ENCODE results near the gene FTSJ1. TPM values are rescaled to one million over a fixed set of nuclear protein-coding genes. Genes with fewer than 3 reads are reported as not detected.

The FTSJ1 gene, protein sequence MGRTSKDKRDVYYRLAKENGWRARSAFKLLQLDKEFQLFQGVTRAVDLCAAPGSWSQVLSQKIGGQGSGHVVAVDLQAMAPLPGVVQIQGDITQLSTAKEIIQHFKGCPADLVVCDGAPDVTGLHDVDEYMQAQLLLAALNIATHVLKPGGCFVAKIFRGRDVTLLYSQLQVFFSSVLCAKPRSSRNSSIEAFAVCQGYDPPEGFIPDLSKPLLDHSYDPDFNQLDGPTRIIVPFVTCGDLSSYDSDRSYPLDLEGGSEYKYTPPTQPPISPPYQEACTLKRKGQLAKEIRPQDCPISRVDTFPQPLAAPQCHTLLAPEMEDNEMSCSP
- 50.7 and 50.8 TPM in 2 replicates for total RNA-seq

GRCh38 chrX:48475774-48476577, at the start of gene FTSJ1:
Gene FTSJ1 (plus strand): TSS chrX:48476199. CDS start chrX:48478048, 1,849 bp downstream.

GRCh38 chrX:48470110-48470832, 5.7 kb upstream of the FTSJ1 start, which contains the start of gene SLC38A5:
Gene SLC38A5 (minus strand): TSS chrX:48470260. CDS start chrX:48467924, 2,336 bp downstream.

GRCh38 chrX:48508400-48509244, 32.6 kb downstream of the FTSJ1 start, which contains the start of gene PORCN:
Gene PORCN (plus strand): TSS chrX:48508992. CDS start chrX:48509821, 829 bp downstream.

DNA sequence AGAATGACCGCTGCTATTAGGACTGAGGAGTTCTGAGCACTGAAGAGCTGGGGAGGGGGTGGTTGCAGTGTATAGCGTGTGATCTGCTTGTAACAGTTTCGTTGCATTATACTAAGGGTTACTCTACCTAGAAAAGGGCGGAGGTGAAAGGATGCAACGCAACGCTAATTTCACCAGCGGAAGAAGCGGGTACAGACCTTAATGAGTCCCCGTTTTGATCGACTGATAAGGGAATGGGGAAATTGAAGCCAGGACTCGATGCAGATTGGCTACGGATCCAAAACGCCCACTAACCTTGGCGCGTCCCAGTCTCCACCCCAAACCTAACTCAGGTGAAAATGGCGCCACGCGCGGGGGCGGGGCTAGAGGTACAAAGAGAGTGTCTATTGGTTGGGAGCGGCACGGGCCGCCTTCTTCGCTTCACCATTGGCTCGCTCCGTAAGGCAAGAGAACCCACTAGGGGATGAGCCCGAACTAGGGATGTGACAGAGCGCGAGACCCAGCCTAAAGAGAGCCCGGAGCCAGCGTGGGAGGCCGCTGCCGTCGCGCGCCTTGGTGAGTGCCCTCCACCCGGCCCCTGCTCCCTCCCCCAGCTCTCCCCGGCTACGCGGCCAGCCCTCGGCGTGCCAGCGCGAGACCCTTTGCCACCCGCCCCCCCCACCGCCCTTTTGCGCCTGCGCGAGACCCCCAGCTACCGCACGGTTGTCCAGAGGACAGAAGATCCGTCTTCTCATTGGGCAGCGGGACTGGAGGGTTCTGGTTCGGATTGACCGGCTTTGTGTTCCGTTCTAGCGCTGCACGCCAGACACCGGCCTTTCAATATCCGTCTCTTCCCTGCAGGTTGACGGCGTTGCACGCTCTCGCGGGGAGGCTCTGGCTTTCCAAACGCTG, 45.6 kb downstream of the FTSJ1 start, which contains the start of gene EBP:
EBP (plus strand) TSS at position 456 of the 891 bp plus-strand sequence. CDS start 1,964 bp downstream, outside the sequence.

Other genes starting within 250 kb of the FTSJ1 start
- not detected in 2 replicates for gene SSX1, start 220.8 kb upstream of the FTSJ1 start, total RNA-seq
- gene SSX3, start 119.5 kb upstream of the FTSJ1 start, total RNA-seq: not detected in 2 replicates
- not detected in 2 replicates for gene SSX4, start 92.7 kb upstream of the FTSJ1 start, total RNA-seq
- not detected in 2 replicates for gene SSX4B, start 64.2 kb upstream of the FTSJ1 start, total RNA-seq
- gene SLC38A5, start 5.9 kb upstream of the FTSJ1 start, total RNA-seq: 106 and 110 TPM in 2 replicates
- gene PORCN, start 32.8 kb downstream of the FTSJ1 start, total RNA-seq: 15.6 and 21.8 TPM in 2 replicates
- 19.4 and 23.3 TPM in 2 replicates for gene EBP, start 45.6 kb downstream of the FTSJ1 start, total RNA-seq
- gene TBC1D25, start 63.5 kb downstream of the FTSJ1 start, total RNA-seq: 9.8 and 11.5 TPM in 2 replicates
- gene RBM3, start 98.3 kb downstream of the FTSJ1 start, total RNA-seq: 40.5 and 60.7 TPM in 2 replicates
- gene WDR13, start 121.3 kb downstream of the FTSJ1 start, total RNA-seq: 117 and 134 TPM in 2 replicates
- gene WAS, start 207.6 kb downstream of the FTSJ1 start, total RNA-seq: 0.13 TPM in 2 replicates
- gene SUV39H1, start 220.5 kb downstream of the FTSJ1 start, total RNA-seq: 2.3 and 2.9 TPM in 2 replicates

Measured in smooth muscle cell of the pulmonary artery (primary cell).